CD8-positive, alpha-beta memory T cell (primary cell): ENCODE results near the gene TRIM77. TPM values are rescaled to one million over a fixed set of nuclear protein-coding genes. Genes with fewer than 3 reads are reported as not detected.

Experiments used
- polyA plus RNA-seq: library from polyadenylated mRNA; unstranded; fragments of 300-500 nt; fragmentation: Illumina TruSeq; gene quantifications from one replicate; pipeline ENCODE4 v1.2.3, GENCODE V29; 2021
- total RNA-seq, 2 experiments: library from RNA; stranded (reverse); gene quantifications; one replicate each; pipeline ENCODE4 v1.2.3, GENCODE V29; 2021

Gene TRIM77
- total and polyA plus RNA-seq, 3 experiments from 2014 or later, result not detected

Other genes with a start within 250 kb of the TRIM77 start
- not detected for gene NOX4, start 218.9 kb upstream of the TRIM77 start, total RNA-seq
- gene NOX4, start 218.9 kb upstream of the TRIM77 start, polyA plus RNA-seq, result not detected
- not detected for gene TRIM49, start 98.3 kb downstream of the TRIM77 start, total RNA-seq
- not detected for gene TRIM49, start 98.3 kb downstream of the TRIM77 start, polyA plus RNA-seq
- not detected for gene TRIM64B, start 168.2 kb downstream of the TRIM77 start, total RNA-seq
- not detected for gene TRIM64B, start 168.2 kb downstream of the TRIM77 start, polyA plus RNA-seq
- not detected for gene TRIM49D1, start 211.9 kb downstream of the TRIM77 start, total RNA-seq
- not detected for gene TRIM49D1, start 211.9 kb downstream of the TRIM77 start, polyA plus RNA-seq
- not detected for gene TRIM49D2, start 213.8 kb downstream of the TRIM77 start, total RNA-seq
- not detected for gene TRIM49D2, start 213.8 kb downstream of the TRIM77 start, polyA plus RNA-seq